Smooth muscle cell (in vitro differentiated cells): ENCODE data around the gene ZC3H10. TPM values are rescaled to one million over a fixed set of nuclear protein-coding genes. Genes with fewer than 3 reads are reported as not detected.
A peak's percentile ranks its signal among the peaks of the same experiment; 100 is the strongest.
"Not testable (repeated sequence)": the region's sequence is repeated elsewhere in the genome, so short reads cannot be mapped to it uniquely, and the experiment has no call there.

ENCODE experiments used
- DNase-seq: peaks from one replicate; lab custom pipeline; 2025; ENCODE audit not compliant: unreplicated experiment; lab: John Stamatoyannopoulos, UW
- H2AFZ ChIP-seq: fragments of 200-600 bp; sonication (generic); 2 replicates; pipeline ENCODE4 v1.6.0; 2016; ENCODE audit warnings: antibody characterized with exemption, low read depth, mild to moderate bottlenecking
- H3F3A ChIP-seq: fragments of 200-600 bp; sonication (generic); 2 replicates; pipeline ENCODE4 v1.6.0; 2017; ENCODE audit warnings: antibody characterized with exemption, low read depth
- H3K27ac ChIP-seq: fragments of 200-600 bp; sonication (generic); 2 replicates; pipeline ENCODE4 v1.5.1; 2016; ENCODE audit warnings: low read depth, mild to moderate bottlenecking
- H3K27me3 ChIP-seq: fragments of 200-600 bp; sonication (generic); 2 replicates; pipeline ENCODE4 v1.6.1; 2016; ENCODE audit warnings: low read depth, mild to moderate bottlenecking
- H3K36me3 ChIP-seq: fragments of 200-600 bp; sonication (generic); 2 replicates; pipeline ENCODE4 v1.5.1; 2016; ENCODE audit warnings: low read depth
- H3K4me1 ChIP-seq: fragments of 200-600 bp; sonication (generic); 2 replicates; pipeline ENCODE4 v1.5.1; 2016; ENCODE audit warnings: low read depth
- H3K4me2 ChIP-seq: fragments of 200-600 bp; sonication (generic); 2 replicates; pipeline ENCODE4 v1.6.0; 2016; ENCODE audit warnings: mild to moderate bottlenecking
- H3K4me3 ChIP-seq: fragments of 200-600 bp; sonication (generic); 2 replicates; pipeline ENCODE4 v1.5.1; 2016; ENCODE audit warnings: mild to moderate bottlenecking
- H3K79me2 ChIP-seq: fragments of 200-600 bp; sonication (generic); 2 replicates; pipeline ENCODE4 v1.6.0; 2016; ENCODE audit warnings: low read depth, mild to moderate bottlenecking
- H3K9ac ChIP-seq: fragments of 200-600 bp; sonication (generic); 2 replicates; pipeline ENCODE4 v1.6.0; 2016; ENCODE audit warnings: low read depth
- H3K9me3 ChIP-seq: fragments of 200-600 bp; sonication (generic); replicated peaks from 2 replicates; pipeline ENCODE4 v1.5.1; 2016; ENCODE audit warnings: low read depth
- H4K20me1 ChIP-seq: fragments of 200-600 bp; sonication (generic); 2 replicates; pipeline ENCODE4 v1.6.0; 2016; ENCODE audit warnings: low read depth
- CTCF ChIP-seq: fragments of 200-600 bp; sonication (generic); IDR thresholded peaks from 2 replicates; pipeline ENCODE4 v1.5.1; 2017; ENCODE audit warnings: borderline replicate concordance, mild to moderate bottlenecking, antibody characterized with exemption; ENCODE audit not compliant: insufficient read depth, poor library complexity, severe bottlenecking
- whole genome bisulfite sequencing: methylation state at CpG from one replicate; pipeline ENCODE4 v1.1.7; 2016; ENCODE audit warnings: low lambda C conversion rate; 5-methylcytosine and 5-hydroxymethylcytosine counted together
- polyA plus RNA-seq: library from polyadenylated mRNA; unstranded; fragments of >200 nt; fragmentation: Nextera tagmentation; extraction: Ambion mirVana; gene quantifications from 2 replicates; pipeline ENCODE4 v1.2.1, GENCODE V29; 2016
- total RNA-seq: library from RNA; depleted of rRNA; stranded (reverse); fragments of >200 nt; gene quantifications from 2 replicates; pipeline ENCODE4 v1.2.3, GENCODE V29; 2014

ZC3H10 gene
- total and polyA plus RNA-seq, 2 experiments from 2014 or later: 1.9 to 2.8 TPM

- Histone ChIP-seq H4K20me1 (peaks cover 13% of the 10 kb centered on the region), H3K36me3 (no peaks in the 10 kb centered on the region), H3K27me3 (no peaks in the 10 kb centered on the region), H3K4me3 (no peak overlapping the region), H3F3A (peaks cover 17% of the 10 kb centered on the region), H3K27ac (no peak overlapping the region), H2AFZ (no peak overlapping the region), H3K9me3 (no peaks in the 10 kb centered on the region), H3K4me1 (peaks cover 25% of the 10 kb centered on the region), H3K4me2 (no peak overlapping the region), H3K79me2 (peaks cover 28% of the 10 kb centered on the region), H3K9ac (no peak overlapping the region)
- no peak for TF ChIP-seq CTCF
- no peak for DNase-seq
- WGBS: 97% methylated on average over 5 of the region's 5 CpGs
Observed at GRCh38 chr12:56154818-56155217, 36.8 kb downstream of the ZC3H10 start.

GRCh38 chr12:56155256-56155845 lies 37.3 kb downstream of the ZC3H10 start:
- Histone ChIP-seq H3F3A (peaks cover 20% of the 10 kb centered on the region), H3K4me3 (no peak overlapping the region), H3K36me3 (no peaks in the 10 kb centered on the region), H4K20me1 (peaks cover 18% of the 10 kb centered on the region), H3K4me2 (no peak overlapping the region), H2AFZ (no peak overlapping the region), H3K9me3 (no peaks in the 10 kb centered on the region), H3K4me1 (peaks cover 31% of the 10 kb centered on the region), H3K9ac (no peak overlapping the region), H3K27me3 (no peaks in the 10 kb centered on the region), H3K79me2 (peaks cover 33% of the 10 kb centered on the region), H3K27ac (no peak overlapping the region)
- DNase-seq: no peak
- no peak for TF ChIP-seq CTCF
- WGBS: 96% methylated on average over 11 of the region's 11 CpGs

GRCh38 chr12:56156464-56157200 lies 38.6 kb downstream of the ZC3H10 start:
- peak overlapping the region; percentile 90 for H3K4me3 ChIP-seq
- peaks cover 28% of the 10 kb centered on the region for H3F3A ChIP-seq
- H3K4me1 ChIP-seq: peaks cover 39% of the 10 kb centered on the region
- peaks cover 40% of the 10 kb centered on the region for H3K79me2 ChIP-seq
- peak overlapping the region; percentile 100 for H3K4me2 ChIP-seq
- 92% methylated on average over 21 of the region's 21 CpGs for WGBS
- H3K36me3 ChIP-seq, H2AFZ ChIP-seq, H3K27me3 ChIP-seq, DNase-seq, H3K9me3 ChIP-seq, H3K9ac ChIP-seq: not testable (repeated sequence)
- H3K27ac ChIP-seq: peak overlapping the region; percentile 82
- H4K20me1 ChIP-seq: peaks cover 31% of the 10 kb centered on the region

GRCh38 chr12:56157201-56158028 lies 39.3 kb downstream of the ZC3H10 start:
- no peaks in the 10 kb centered on the region for H3K27me3 ChIP-seq
- H4K20me1 ChIP-seq: peaks cover 39% of the 10 kb centered on the region
- H3K36me3 ChIP-seq: no peaks in the 10 kb centered on the region
- no peaks in the 10 kb centered on the region for H3K9me3 ChIP-seq
- peak; percentile 58 for DNase-seq
- TF ChIP-seq CTCF: peak; percentile 67
- 15% methylated on average over 42 of the region's 45 CpGs for WGBS
- no peak overlapping the region for H2AFZ ChIP-seq
- peaks cover 40% of the 10 kb centered on the region for H3K79me2 ChIP-seq
- peak overlapping the region; percentile 82 for H3K27ac ChIP-seq
- H3F3A ChIP-seq: peaks cover 34% of the 10 kb centered on the region
- H3K4me2 ChIP-seq: peak overlapping the region; percentile 100
- H3K4me3 ChIP-seq: peak overlapping the region; percentile 90
- no peak overlapping the region for H3K9ac ChIP-seq
- peaks cover 44% of the 10 kb centered on the region for H3K4me1 ChIP-seq
